Panc1 (cell line): ENCODE data around the gene RPRD1A. TPM values are rescaled to one million over a fixed set of nuclear protein-coding genes. Genes with fewer than 3 reads are reported as not detected.

ENCODE experiments used
- ATAC-seq: fragments of 200-7000 bp; cut with Tn5 transposase; 2 replicates; pipeline ENCODE4 v1.9.1; 2020; ENCODE audit warnings: mild to moderate bottlenecking, moderate library complexity
- BruUV-seq: library from RNA; stranded (reverse); fragments of 400-500 nt; replicated peaks from 2 replicates; lab custom pipeline; 2021; lab: Mats Ljungman, UMichigan
- CTCF ChIA-PET: fragments of 300-600 bp; sonication (Branson Sonifier 250); formaldehyde crosslinking; loops from one replicate; lab custom pipeline; 2022; ENCODE audit warnings: antibody characterized with exemption; lab: Charles Lee
- POLR2A ChIA-PET: fragments of 300-600 bp; sonication (Branson Sonifier 250); formaldehyde crosslinking; loops from one replicate; lab custom pipeline; 2022; ENCODE audit warnings: antibody characterized with exemption; lab: Charles Lee
- DNase-seq: peaks from one replicate; pipeline ENCODE4 v3.0.0-alpha.2; 2010; ENCODE audit warnings: low read depth, low spot score
- H3K27ac ChIP-seq: 2 replicates; pipeline ENCODE4 v1.5.1; 2011; ENCODE audit warnings: mild to moderate bottlenecking, low read length, inconsistent platforms
- H3K27me3 ChIP-seq: fragments of 200-500 bp; sonication (Bioruptor generic); 2 replicates; pipeline ENCODE4 v1.6.0; 2014; ENCODE audit warnings: low read length, inconsistent platforms; ENCODE audit not compliant: control insufficient read depth, insufficient read depth
- H3K36me3 ChIP-seq: fragments of 200-500 bp; sonication (Bioruptor generic); 2 replicates; pipeline ENCODE4 v1.5.1; 2014; ENCODE audit warnings: inconsistent platforms, mild to moderate bottlenecking, low read length, moderate library complexity; ENCODE audit not compliant: control insufficient read depth, insufficient read depth
- H3K4me1 ChIP-seq: 2 replicates; pipeline ENCODE4 v1.5.1; 2011; ENCODE audit warnings: inconsistent platforms, mild to moderate bottlenecking, low read length, moderate library complexity; ENCODE audit not compliant: control insufficient read depth, insufficient read depth
- H3K4me3 ChIP-seq, 2 experiments: 2 replicates each; pipeline ENCODE4 v1.5.1; 2011 to 2012; ENCODE audit warnings: low read depth in 2 of 2, low read length in 2 of 2, mild to moderate bottlenecking in 2 of 2, inconsistent platforms in 1 of 2, moderate library complexity in 1 of 2
- H3K9me3 ChIP-seq: fragments of 200-500 bp; sonication (Bioruptor generic); 2 replicates; pipeline ENCODE4 v1.5.1; 2014; ENCODE audit warnings: low read depth, mild to moderate bottlenecking, inconsistent platforms, low read length, moderate library complexity; ENCODE audit not compliant: control insufficient read depth, insufficient read depth
- CTCF ChIP-seq: fragments of 450-650 bp; IDR thresholded peaks from 2 replicates; pipeline ENCODE4 v1.5.1; 2017; ENCODE audit warnings: mild to moderate bottlenecking
- POLR2AphosphoS5 ChIP-seq: IDR thresholded peaks from 2 replicates; pipeline ENCODE4 v1.6.1; 2012; ENCODE audit warnings: mild to moderate bottlenecking, low read depth, low read length, moderate library complexity
- REST ChIP-seq, 2 experiments: IDR thresholded peaks; 2 replicates each; pipeline ENCODE4 v1.6.1; 2011 to 2012; ENCODE audit warnings: low read depth in 2 of 2, control low read depth in 1 of 2, low read length in 1 of 2, mild to moderate bottlenecking in 1 of 2, moderate library complexity in 1 of 2; ENCODE audit not compliant: insufficient read depth in 1 of 2
- SIN3A ChIP-seq: IDR thresholded peaks from 2 replicates; pipeline ENCODE4 v1.6.1; 2012; ENCODE audit warnings: low read depth, mild to moderate bottlenecking, low read length, moderate library complexity, borderline replicate concordance; ENCODE audit not compliant: insufficient read depth
- TCF7L2 ChIP-seq: IDR thresholded peaks from 2 replicates; pipeline ENCODE4 v1.6.1; 2011; ENCODE audit warnings: mild to moderate bottlenecking, low read depth, low read length, inconsistent platforms
- in situ Hi-C: cut with HindIII; loops from 2 replicates; pipeline ENCODE4 v1.10.0; 2016; ENCODE audit warnings: low sequenced_read_pairs, low pct_unique_long_range_greater_than_20kb
- intact Hi-C: fragments of 100-400 bp; cut with micrococcal nuclease; formaldehyde crosslinking; loops from one replicate; pipeline ENCODE4 v1.10.0; 2022; ENCODE audit not compliant: unreplicated experiment
- total RNA-seq: library from RNA; stranded (reverse); gene quantifications from one replicate; pipeline ENCODE4 v1.2.1, GENCODE V29; 2021; ENCODE audit not compliant: unreplicated experiment

Gene RPRD1A
- total RNA-seq, 1 experiment from 2014 or later: 44.0 TPM

GRCh38 chr18:36045241-36045991, 21.9 kb downstream of the RPRD1A start:
- H3K27ac ChIP-seq: no peak overlapping the region
- H3K27me3 ChIP-seq: no peaks in the 10 kb centered on the region
- no peak overlapping the region for H3K4me3 ChIP-seq
- ChIA-PET CTCF (no interaction called here), POLR2A (no interaction called here)
- BruUV-seq: no TSS peak
- no peaks in the 10 kb centered on the region for H3K36me3 ChIP-seq
- H3K9me3 ChIP-seq: peaks cover 2% of the 10 kb centered on the region; the same call in 1 of the 2 replicates
- no peak for TF ChIP-seq TCF7L2
- no peak for TF ChIP-seq SIN3A
- no peak for TF ChIP-seq POLR2AphosphoS5
- TF ChIP-seq CTCF: no peak
- TF ChIP-seq REST (IDR thresholded peaks at IDR 0.05; ENCODE audit: insufficient read depth in 1 of 2, low read depth in 2 of 2, low read length in 1 of 2): no peak
- ATAC-seq (no peak), DNase-seq (no peak)
- no peaks in the 10 kb centered on the region for H3K4me1 ChIP-seq
- in situ Hi-C loops: no loop called here
- intact Hi-C loops: no loop called here

- POLR2A ChIA-PET: no interaction called here
- BruUV-seq: no TSS peak
- intact Hi-C loops (no loop called here), in situ Hi-C loops (no loop called here)
- ATAC-seq (no peak), DNase-seq (no peak)
- H3K27ac ChIP-seq: no peak overlapping the region
- no peak overlapping the region for H3K4me3 ChIP-seq
- H3K36me3 ChIP-seq: no peaks in the 10 kb centered on the region
- no peak for TF ChIP-seq REST (IDR thresholded peaks at IDR 0.05; ENCODE audit: insufficient read depth in 1 of 2, low read depth in 2 of 2, low read length in 1 of 2)
- no peak for TF ChIP-seq CTCF
- TF ChIP-seq TCF7L2: no peak
- TF ChIP-seq SIN3A: no peak
- no peak for TF ChIP-seq POLR2AphosphoS5
- CTCF ChIA-PET: no interaction called here
- no peaks in the 10 kb centered on the region for H3K27me3 ChIP-seq
- no peaks in the 10 kb centered on the region for H3K4me1 ChIP-seq
- H3K9me3 ChIP-seq: peaks cover 3% of the 10 kb centered on the region; the same call in 1 of the 2 replicates
Observed at GRCh38 chr18:36043153-36043552, 24.2 kb downstream of the RPRD1A start.
